Measurements from ENCODE around the gene HEXD.
"Not testable (repeated sequence)": the region's sequence is repeated elsewhere in the genome, so short reads cannot be mapped to it uniquely, and the experiment has no call there.

The HEXD gene

DNA sequence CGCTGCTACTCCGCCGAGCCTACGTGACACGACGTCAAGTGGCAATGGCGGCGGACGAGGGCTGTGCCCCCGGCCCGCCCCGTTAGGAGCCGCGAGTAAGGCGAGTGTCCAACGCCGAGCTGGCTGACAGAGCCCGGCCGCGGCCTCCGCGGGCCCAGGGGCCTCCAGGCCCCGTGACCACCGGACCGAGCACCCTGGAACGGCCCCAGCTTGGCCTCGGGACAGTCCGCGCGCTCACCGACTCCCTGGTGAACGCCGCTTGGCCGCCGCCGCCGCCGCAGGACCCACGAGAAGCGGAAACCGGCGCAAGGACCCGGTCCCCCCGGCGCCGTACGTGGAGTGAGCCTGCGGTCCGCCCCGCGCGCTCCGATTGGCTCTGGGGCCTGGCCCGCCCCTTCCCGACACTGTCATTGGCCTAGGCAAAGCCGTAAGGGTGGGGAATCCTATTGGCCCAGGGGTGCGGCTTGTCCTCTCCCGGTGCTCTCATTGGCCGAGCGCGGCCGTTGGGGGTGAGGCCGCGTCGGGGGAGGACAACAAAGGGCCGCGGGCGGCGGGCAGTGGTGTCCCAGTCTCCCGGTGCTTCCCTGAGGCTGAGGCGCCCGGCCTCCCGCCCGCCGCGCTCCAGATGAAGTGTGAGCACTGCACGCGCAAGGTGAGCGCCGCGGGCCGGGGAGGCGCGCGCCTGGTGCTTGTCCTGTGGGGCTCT lies 40.2 kb downstream of the HEXD start, which contains the start of gene NARF:
TSS of gene NARF (plus strand) at position 563 of the 706 bp plus-strand sequence. CDS start at position 626, 63 bp downstream.
- DNase-seq (ENCODE audit: low spot score), result peak; percentile 98

DNA sequence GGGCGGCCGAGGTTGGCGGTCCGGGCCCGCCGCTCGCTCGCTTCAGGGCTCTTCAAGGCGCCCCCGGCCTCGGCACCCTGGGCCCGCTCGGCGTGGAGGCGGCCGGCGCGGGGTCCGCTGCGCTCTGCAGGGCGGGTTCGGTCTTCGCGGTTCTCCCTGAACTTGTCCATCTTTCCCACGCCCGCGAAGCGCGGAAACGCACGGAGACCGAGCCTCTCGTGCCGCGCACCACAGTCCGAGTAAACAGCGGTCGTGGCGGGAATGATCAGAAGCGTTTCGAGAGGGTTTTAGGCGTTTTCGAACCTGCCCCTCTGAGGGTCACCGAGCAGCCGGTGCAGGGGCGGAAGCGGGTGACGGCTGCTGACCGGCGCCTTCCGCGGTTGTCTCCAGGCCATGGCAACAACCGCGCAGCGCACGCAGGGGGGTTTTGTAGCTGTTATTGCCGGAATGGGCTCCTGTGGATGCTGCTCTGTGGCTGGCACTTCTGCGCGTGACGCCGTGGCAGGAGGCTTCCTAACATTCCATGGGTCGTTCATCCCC lies 40.8 kb downstream of the HEXD start:
- DNase-seq (ENCODE audit: low spot score), result peak; percentile 80

GRCh38 chr17:82459936-82460335 lies 41.8 kb downstream of the HEXD start:
- DNase-seq (ENCODE audit: low spot score), result not testable (repeated sequence)

DNA sequence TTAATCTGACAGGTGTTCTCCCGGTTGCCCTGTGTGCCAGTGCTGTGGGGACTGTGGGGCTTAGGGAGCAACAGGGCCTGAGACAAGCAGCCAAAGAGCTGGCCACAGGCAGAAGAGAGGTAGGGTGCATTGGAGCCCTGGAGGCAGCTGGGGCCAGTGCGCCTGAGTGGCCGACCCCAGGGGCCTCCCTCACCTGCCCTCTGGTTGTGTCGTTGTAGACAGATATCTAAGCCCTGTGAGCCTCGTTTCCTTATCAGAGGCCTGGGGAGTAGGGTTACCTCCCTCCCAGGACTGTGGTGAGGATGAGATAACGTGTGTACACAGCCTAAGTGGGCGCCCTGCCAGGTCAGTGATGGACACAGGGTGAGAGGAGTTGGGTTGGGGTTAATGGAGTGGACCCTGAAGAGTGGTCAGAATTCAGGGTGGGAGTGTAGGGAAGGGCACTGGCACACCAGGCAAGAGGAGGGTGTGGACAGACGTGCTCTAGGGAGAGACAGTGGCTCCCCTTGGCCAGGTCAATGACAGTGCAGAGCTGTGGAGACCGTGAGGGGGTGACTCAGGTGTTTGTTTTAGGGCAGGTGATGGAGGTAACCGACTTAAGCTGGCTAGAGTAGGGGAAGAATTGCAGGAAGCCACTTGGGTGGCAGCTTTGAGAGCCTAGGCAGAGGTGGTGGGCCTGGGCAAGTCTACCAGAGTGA lies 43.8 kb downstream of the HEXD start:
- no peak for DNase-seq (ENCODE audit: low spot score)

- no peak for DNase-seq (ENCODE audit: low spot score)
Measured at GRCh38 chr17:82463391-82463790, 45.2 kb downstream of the HEXD start.

DNA sequence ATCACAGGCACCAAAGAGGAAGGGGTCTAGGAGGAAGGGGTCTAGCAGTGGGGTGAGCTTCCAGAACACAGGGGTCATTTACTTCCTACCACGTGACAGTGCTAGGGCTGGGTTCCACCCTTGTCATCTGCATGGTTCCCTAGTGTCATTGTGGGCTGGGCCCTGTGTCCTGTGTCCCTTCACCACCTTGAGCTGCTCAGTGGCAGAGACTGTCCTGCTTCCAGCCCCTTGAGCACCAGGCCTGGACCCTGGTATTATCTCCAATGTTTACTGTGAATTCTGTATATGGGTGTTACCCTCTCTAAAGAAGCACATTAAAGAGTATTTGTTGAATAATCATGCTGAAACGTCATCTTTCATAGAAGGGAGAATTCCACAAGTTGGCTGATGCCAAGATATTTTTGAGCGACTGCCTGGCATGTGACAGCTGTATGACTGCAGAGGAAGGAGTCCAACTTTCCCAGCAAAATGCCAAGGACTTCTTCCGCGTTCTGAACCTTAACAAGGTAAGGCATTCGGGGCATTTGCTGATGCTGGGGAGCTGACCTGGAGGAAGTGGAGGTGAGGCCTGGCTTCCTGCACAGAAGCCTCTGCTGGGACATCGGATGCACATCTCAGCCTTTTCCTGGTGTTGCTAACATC lies 45.9 kb downstream of the HEXD start:
- peak; percentile 28 for DNase-seq (ENCODE audit: low spot score)

GRCh38 chr17:82464567-82464929 lies 46.4 kb downstream of the HEXD start:
- no peak for DNase-seq (ENCODE audit: low spot score)

DNA sequence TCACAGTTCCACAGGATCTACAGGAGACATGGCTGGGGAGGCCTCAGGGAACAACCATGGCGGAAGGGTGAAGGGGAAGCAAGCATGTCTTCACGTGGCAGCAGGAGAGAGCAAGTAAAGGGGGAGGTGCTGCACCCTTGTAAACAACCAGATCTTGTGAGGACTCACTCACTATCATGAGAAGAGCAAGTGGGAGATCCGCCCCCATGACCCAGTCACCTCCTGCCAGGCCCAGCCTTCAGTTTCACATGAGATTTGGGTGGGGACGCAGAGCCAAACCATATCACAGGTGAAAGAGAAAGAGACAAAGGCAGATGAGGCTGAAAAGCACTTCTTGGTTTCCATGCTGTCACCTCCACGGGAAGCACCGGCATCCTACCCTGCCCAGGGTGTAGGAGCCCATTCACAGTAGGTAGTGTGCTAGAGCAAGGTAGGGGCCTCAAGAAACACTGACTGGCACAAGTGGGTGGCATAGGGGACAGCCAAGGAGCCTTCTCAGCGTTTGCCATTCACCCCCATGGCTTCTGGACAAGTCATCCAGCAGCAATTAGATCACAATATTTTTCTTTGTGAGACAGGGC lies 47.0 kb downstream of the HEXD start:
- DNase-seq (ENCODE audit: low spot score), result no peak

GRCh38 chr17:82468692-82469091 lies 50.5 kb downstream of the HEXD start:
- no peak for DNase-seq (ENCODE audit: low spot score)

DNA sequence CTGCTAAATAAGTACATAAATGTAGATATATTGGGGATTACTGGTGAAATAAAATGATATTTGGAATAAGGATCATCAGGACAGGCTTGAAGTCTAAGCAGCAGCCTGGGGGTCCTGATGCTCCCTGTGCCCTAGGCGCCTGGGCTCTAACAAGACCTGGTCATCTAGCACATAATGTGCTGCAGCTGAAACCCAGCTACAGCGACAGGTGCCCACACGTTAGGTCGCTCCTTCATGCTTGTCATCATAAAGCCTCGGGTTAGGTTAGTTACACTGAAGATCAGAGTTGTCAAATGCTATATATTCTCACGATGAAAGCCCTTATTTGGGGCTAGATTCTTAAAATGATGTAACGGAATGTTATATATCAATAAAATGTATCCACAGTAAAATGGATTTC lies 51.9 kb downstream of the HEXD start:
- DNase-seq (ENCODE audit: low spot score), result no peak

DNA sequence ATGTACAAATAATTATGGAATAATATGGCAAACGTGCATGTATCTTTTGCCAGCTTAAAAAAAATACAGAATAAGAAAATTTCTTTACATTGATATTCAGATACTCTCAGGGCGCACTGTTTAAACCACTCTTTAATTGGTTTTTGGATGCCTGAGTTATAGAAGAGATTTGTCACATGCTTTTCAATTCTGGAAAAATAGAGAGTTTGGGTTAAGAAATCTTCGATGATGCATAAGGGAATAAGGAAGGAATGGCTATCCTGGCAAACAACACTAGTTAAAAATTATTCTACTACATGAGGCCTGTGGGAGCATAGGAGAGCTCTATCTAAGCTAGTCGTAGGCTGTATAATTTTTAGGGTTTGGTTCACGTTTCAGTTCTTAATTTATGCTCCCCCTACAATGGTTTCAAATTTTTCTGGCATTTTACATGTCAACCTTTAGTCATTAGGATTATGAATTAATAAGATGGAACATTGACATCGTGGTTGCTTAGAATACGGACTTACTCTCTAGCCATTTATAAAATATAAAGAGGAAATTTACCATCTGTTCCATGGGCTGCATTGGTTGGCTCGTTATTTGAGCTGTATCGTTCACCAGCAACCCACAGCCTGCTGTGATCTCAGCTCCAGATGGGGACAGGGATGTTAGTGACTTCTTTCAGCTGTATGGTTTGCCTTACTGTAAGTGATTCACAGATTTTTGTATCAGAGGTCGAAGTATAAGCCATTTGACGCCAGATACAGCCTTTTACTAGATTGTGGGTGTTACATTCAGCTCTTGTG lies 56.3 kb downstream of the HEXD start:
- DNase-seq (ENCODE audit: low spot score), result no peak

DNA sequence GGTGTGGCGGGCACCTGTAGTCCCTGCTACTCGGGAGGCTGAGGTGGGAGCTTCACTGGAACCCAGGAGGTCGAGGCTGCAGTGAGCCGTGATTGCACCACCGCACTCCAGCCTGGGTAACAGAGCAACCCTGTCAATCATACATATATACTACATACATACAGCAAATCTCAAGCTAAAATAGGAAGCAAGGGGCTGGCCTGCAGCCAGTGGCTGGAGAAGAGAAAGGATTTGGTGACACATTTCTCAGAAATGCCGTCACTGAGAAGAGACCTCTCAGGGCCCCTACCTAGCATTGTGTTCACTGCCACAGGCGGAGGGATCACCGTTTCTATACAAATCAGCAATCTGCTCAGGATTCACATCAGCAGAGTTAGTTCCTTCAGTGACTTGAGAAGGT lies 57.3 kb downstream of the HEXD start:
- peak; percentile 71 for DNase-seq (ENCODE audit: low spot score)

- no peak for DNase-seq (ENCODE audit: low spot score)
Measured at GRCh38 chr17:82477934-82478333, 59.8 kb downstream of the HEXD start.

- no peak for DNase-seq (ENCODE audit: low spot score)
Measured at GRCh38 chr17:82479602-82480001, 61.5 kb downstream of the HEXD start.

DNA sequence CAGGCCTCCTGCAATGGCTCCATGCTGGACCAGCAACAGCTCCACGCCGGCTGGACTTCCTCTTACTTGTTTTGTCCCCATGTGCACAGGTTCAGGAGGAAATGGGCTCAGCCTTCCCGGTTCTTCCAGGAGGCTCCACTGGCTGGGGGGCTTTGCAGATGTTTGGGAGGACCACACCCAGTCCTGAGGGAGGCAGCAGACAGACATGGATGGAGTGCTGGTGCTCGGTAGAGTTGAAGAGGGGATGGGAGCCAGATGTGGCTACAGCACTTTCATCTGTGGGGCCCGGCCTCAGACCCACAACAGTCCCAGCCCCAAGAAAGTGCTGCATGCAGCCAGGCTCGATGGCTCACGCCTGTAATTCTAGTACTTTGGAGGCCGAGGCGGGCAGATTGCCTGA lies 62.2 kb downstream of the HEXD start:
- DNase-seq (ENCODE audit: low spot score), result no peak

GRCh38 chr17:82483204-82483660 lies 65.1 kb downstream of the HEXD start:
- DNase-seq (ENCODE audit: low spot score), result no peak

DNA sequence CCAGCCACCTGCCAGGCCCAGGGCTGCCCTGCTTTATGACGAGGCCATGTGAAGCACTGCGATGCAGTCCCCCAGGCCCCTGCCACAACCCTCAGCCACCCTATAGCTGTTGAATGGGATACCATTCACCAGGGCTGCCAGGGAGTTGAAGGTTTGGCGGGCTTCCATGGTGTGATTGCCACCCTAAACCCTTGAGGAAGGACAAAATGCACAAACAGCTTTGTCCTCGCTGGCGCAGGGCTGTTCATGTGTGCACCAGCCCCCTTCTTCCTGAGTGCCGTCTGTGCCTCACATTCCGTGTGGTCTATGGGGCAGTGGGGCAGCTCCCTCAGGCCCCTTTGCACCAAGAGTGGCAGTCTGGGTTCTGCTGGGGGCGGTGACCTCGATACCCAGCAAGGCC lies 65.7 kb downstream of the HEXD start:
- no peak for DNase-seq (ENCODE audit: low spot score)

DNA sequence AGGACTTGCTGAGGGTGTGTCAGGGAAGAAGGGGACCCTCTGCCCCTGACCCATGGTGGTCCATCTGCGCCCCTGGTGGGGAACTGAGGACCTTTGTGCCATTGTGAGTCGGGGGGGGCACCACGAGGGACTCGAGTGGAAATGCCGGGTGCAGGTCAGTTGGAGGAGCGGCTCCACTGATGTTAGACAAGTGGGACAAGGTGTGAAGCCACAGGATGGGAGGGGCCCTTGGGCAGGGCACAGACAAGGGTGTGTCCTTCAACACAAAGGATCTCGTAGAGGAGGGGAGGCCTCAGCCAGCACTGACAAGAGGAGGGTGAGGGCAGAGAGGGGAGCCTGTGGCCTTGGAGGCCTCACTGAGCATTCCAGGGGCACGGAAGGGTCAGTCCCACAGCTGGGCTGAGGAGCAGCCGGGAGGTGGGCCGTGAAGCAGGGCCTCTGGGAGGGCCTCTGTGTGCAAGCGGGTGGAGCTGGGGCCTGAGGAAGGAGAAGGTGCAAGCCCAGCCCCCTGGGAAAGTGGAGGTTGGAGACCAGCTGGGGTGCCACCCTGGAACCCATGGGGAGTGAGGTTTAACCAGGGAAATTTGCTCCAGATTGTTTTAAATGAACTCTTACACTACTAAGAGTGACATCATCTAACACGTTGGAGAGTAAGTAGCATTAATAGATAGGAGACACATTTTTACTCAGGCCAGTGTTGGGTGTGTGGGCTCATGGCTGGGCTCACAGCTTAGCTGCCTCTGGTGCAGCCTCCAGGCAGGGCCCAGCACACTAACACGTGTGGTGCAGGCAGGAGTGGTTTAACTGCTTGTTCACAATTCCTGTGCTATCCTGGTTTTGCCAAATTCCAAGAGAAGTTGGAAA lies 68.3 kb downstream of the HEXD start:
- no peak for DNase-seq (ENCODE audit: low spot score)

- DNase-seq (ENCODE audit: low spot score), result no peak
Measured at GRCh38 chr17:82487910-82488309, 69.8 kb downstream of the HEXD start.

DNA sequence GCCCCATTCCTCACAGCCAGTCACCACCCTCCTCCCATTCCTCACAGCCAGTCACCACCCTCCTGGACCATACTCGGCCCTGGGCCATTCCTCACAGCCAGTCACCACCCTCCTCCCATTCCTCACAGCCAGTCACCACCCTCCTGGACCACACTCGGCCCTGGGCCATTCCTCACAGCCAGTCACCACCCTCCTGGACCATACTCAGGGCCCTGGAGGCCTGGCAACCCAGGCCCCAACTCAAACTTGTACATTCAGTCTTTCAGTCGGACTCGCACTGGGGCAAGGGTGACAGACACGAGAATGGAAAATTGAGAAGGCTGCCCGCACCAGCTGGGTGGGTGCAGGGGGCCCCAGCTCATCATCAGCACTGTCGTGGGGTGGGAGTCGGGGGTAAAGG lies 71.0 kb downstream of the HEXD start:
- DNase-seq (ENCODE audit: low spot score), result no peak

Measured in kidney capillary endothelial cell (primary cell).